HCT116 (cell line): ENCODE measurements around the gene ANKS1A. TPM values are rescaled to one million over a fixed set of nuclear protein-coding genes. Genes with fewer than 3 reads are reported as not detected.

Experiments
- ATAC-seq: fragments of 200-7000 bp; cut with Tn5 transposase; 2 replicates; pipeline ENCODE4 v1.9.1; 2020; ENCODE audit warnings: mild to moderate bottlenecking, moderate library complexity
- BruUV-seq: library from RNA; stranded (reverse); fragments of 400-500 nt; replicated peaks from 2 replicates; lab custom pipeline; 2021; lab: Mats Ljungman, UMichigan
- CTCF ChIA-PET: fragments of 300-600 bp; sonication (Branson Sonifier 250); formaldehyde crosslinking; loops from one replicate; lab custom pipeline; 2021; ENCODE audit warnings: antibody characterized with exemption; lab: Charles Lee
- POLR2A ChIA-PET: fragments of 300-600, 350-600 bp; sonication (Branson Sonifier 250); formaldehyde crosslinking; loops from one replicate; lab custom pipeline; 2021; ENCODE audit warnings: antibody characterized with exemption; lab: Charles Lee
- RAD21 ChIA-PET, 2 experiments: fragments of 300-600 bp; sonication (Branson Sonifier 250); formaldehyde crosslinking; loops; one replicate each; lab custom pipeline; 2023; ENCODE audit warnings: low total read pairs in 2 of 2; ENCODE audit not compliant: uncharacterized antibody in 2 of 2, unreplicated experiment in 2 of 2, low non-redundant PET in 1 of 2; lab: Charles Lee
- DNase-seq: peaks from one replicate; pipeline ENCODE4 v3.0.0-alpha.2; 2010; ENCODE audit warnings: low read depth, low spot score
- H2AFZ ChIP-seq: fragments of 200-600 bp; shearing (Covaris generic), sonication (generic); 2 replicates; pipeline ENCODE4 v1.6.1; 2017; ENCODE audit warnings: low read depth, mixed run types, mixed read lengths, antibody characterized with exemption, low read length; ENCODE audit not compliant: poor library complexity, severe bottlenecking
- H3K27ac ChIP-seq: 2 replicates; pipeline ENCODE4 v1.5.1; 2012; ENCODE audit warnings: low read depth, low read length
- H3K27me3 ChIP-seq: fragments of 200-600 bp; sonication (generic); 2 replicates; pipeline ENCODE4 v1.6.1; 2016; ENCODE audit warnings: mixed run types, low read length, mixed read lengths; ENCODE audit not compliant: insufficient read depth
- H3K36me3 ChIP-seq, 2 experiments: fragments of 200-500 bp in 1 of 2; fragments of 200-600 bp in 1 of 2; sonication (Bioruptor generic) in 1 of 2; sonication (generic) in 1 of 2; 2 replicates each; pipeline versions ENCODE4 v1.5.1 to v1.6.1; 2014 to 2016; ENCODE audit warnings: low read length in 2 of 2, inconsistent platforms in 1 of 2, mixed read lengths in 1 of 2, mixed run types in 1 of 2; ENCODE audit not compliant: insufficient read depth in 2 of 2, control insufficient read depth in 1 of 2
- H3K4me1 ChIP-seq, 2 experiments: fragments of 200-600 bp in 1 of 2; sonication (generic) in 1 of 2; 2 replicates each; pipeline versions ENCODE4 v1.5.1 to v1.6.1; 2012 to 2017; ENCODE audit warnings: low read length in 2 of 2, inconsistent platforms in 1 of 2, mild to moderate bottlenecking in 1 of 2, mixed read lengths in 1 of 2, mixed run types in 1 of 2, moderate library complexity in 1 of 2; ENCODE audit not compliant: insufficient read depth in 2 of 2, control insufficient read depth in 1 of 2
- H3K4me2 ChIP-seq: fragments of 200-600 bp; sonication (generic); 2 replicates; pipeline ENCODE4 v1.6.1; 2017; ENCODE audit warnings: mixed run types, low read length, mixed read lengths
- H3K4me3 ChIP-seq, 2 experiments: fragments of 200-600 bp in 1 of 2; sonication (generic) in 1 of 2; replicated peaks in 1 of 2; 2 replicates each; pipeline ENCODE4 v1.5.1; 2011 to 2016; ENCODE audit warnings: low read length in 2 of 2, control low read depth in 1 of 2, low read depth in 1 of 2, mild to moderate bottlenecking in 1 of 2, mixed read lengths in 1 of 2, mixed run types in 1 of 2
- H3K79me2 ChIP-seq: fragments of 200-600 bp; sonication (generic); 2 replicates; pipeline ENCODE4 v1.6.1; 2017; ENCODE audit warnings: mild to moderate bottlenecking, mixed run types, low read length, moderate library complexity, mixed read lengths; ENCODE audit not compliant: insufficient read depth
- H3K9ac ChIP-seq: fragments of 200-600 bp; sonication (generic); 2 replicates; pipeline ENCODE4 v1.6.1; 2016; ENCODE audit warnings: low read length, mixed read lengths
- H3K9me2 ChIP-seq: fragments of 200-600 bp; sonication (generic), shearing (Covaris generic); 2 replicates; pipeline ENCODE4 v1.6.1; 2017; ENCODE audit warnings: mixed run types, mild to moderate bottlenecking, moderate library complexity; ENCODE audit not compliant: insufficient read depth
- H3K9me3 ChIP-seq, 2 experiments: fragments of 200-500 bp in 1 of 2; fragments of 200-600 bp in 1 of 2; sonication (Bioruptor generic) in 1 of 2; sonication (generic) in 1 of 2; 2 replicates each; pipeline ENCODE4 v1.6.1; 2014 to 2017; ENCODE audit warnings: low read length in 2 of 2, mixed read lengths in 2 of 2, inconsistent platforms in 1 of 2, low read depth in 1 of 2, mild to moderate bottlenecking in 1 of 2, mixed run types in 1 of 2, moderate library complexity in 1 of 2; ENCODE audit not compliant: control insufficient read depth in 1 of 2, insufficient read depth in 1 of 2
- H4K20me1 ChIP-seq: fragments of 200-600 bp; sonication (generic), shearing (Covaris generic); 2 replicates; pipeline ENCODE4 v1.6.1; 2017; ENCODE audit warnings: mixed run types, mild to moderate bottlenecking, moderate library complexity; ENCODE audit not compliant: insufficient read depth
- CBX3 ChIP-seq: IDR thresholded peaks from 2 replicates; pipeline ENCODE4 v1.6.1; 2012; ENCODE audit warnings: low read depth
- EGR1 ChIP-seq: IDR thresholded peaks from 2 replicates; pipeline ENCODE4 v1.6.1; 2012; ENCODE audit warnings: low read depth
- ELF1 ChIP-seq: IDR thresholded peaks from 2 replicates; pipeline ENCODE4 v1.6.1; 2012; ENCODE audit warnings: low read depth, borderline replicate concordance
- EZH2 ChIP-seq: fragments of 200-600 bp; sonication (generic); IDR thresholded peaks from 2 replicates; pipeline ENCODE4 v1.6.1; 2017; ENCODE audit warnings: antibody characterized with exemption, mixed run types
- EZH2phosphoT487 ChIP-seq: fragments of 200-600 bp; IDR thresholded peaks from 2 replicates; pipeline ENCODE4 v1.6.1; 2018; ENCODE audit warnings: antibody characterized with exemption, borderline replicate concordance
- FOSL1 ChIP-seq: IDR thresholded peaks from 2 replicates; pipeline ENCODE4 v1.6.1; 2012; ENCODE audit warnings: low read depth
- MAX ChIP-seq: IDR thresholded peaks from 2 replicates; pipeline ENCODE4 v1.6.1; 2012
- POLR2A ChIP-seq: IDR thresholded peaks from 2 replicates; pipeline ENCODE4 v1.7.0; 2011; ENCODE audit warnings: borderline replicate concordance; ENCODE audit not compliant: insufficient read depth, insufficient read length; ENCODE audit errors: extremely low read depth
- RAD21 ChIP-seq: IDR thresholded peaks from 2 replicates; pipeline ENCODE4 v1.6.1; 2012; ENCODE audit warnings: low read depth, mild to moderate bottlenecking
- SIN3A ChIP-seq: IDR thresholded peaks from 2 replicates; pipeline ENCODE4 v1.6.1; 2012; ENCODE audit warnings: low read depth
- SP1 ChIP-seq: IDR thresholded peaks from 2 replicates; pipeline ENCODE4 v1.6.1; 2012; ENCODE audit warnings: low read depth
- SRF ChIP-seq: IDR thresholded peaks from 2 replicates; pipeline ENCODE4 v1.6.1; 2012; ENCODE audit warnings: low read depth
- TCF7L2 ChIP-seq: IDR thresholded peaks from 2 replicates; pipeline ENCODE4 v1.7.0; 2011; ENCODE audit warnings: borderline replicate concordance, inconsistent platforms; ENCODE audit not compliant: insufficient read depth, insufficient read length; ENCODE audit errors: extremely low read depth
- ZFX ChIP-seq: fragments of 450-650 bp; IDR thresholded peaks from 2 replicates; pipeline ENCODE4 v1.6.1; 2017
- ZNF274 ChIP-seq: fragments of 200-500 bp; sonication (Bioruptor generic); IDR thresholded peaks from 2 replicates; pipeline ENCODE4 v1.6.1; 2014; ENCODE audit warnings: mild to moderate bottlenecking, low read depth, low read length, inconsistent platforms
- intact Hi-C: fragments of 100-400 bp; cut with micrococcal nuclease; formaldehyde crosslinking; loops from 2 replicates; pipeline ENCODE4 v1.10.0; 2022
- total RNA-seq: library from RNA; stranded (reverse); gene quantifications from one replicate; pipeline ENCODE4 v1.2.1, GENCODE V29; 2021; ENCODE audit not compliant: unreplicated experiment
- TF ChIP-seq, protein P1 (sequence below), 3 experiments: fragments of 200-600 bp in 1 of 3; sonication (generic) in 1 of 3; IDR thresholded peaks in 2 of 3; conservative IDR thresholded peaks in 1 of 3; 2 replicates each; pipeline ENCODE4 v1.5.1; 2012 to 2017; ENCODE audit warnings: low read depth in 2 of 3, low read length in 2 of 3, antibody characterized with exemption in 1 of 3, borderline replicate concordance in 1 of 3, control low read depth in 1 of 3, mild to moderate bottlenecking in 1 of 3, mixed read lengths in 1 of 3, mixed run types in 1 of 3, moderate library complexity in 1 of 3; ENCODE audit not compliant: insufficient read depth in 1 of 3
- TF ChIP-seq, protein P2 (sequence below): IDR thresholded peaks from 2 replicates; pipeline ENCODE4 v1.6.1; 2011; ENCODE audit warnings: mild to moderate bottlenecking, low read length, moderate library complexity; ENCODE audit not compliant: insufficient replicate concordance; ENCODE audit errors: extremely low read depth

ANKS1A gene
- total RNA-seq, 1 experiment from 2014 or later: 20.6 TPM

GRCh38 chr6:35053701-35054100 lies 164.6 kb downstream of the ANKS1A start:
- Histone ChIP-seq H3K4me2 (no peak overlapping the region), H3K27me3 (no peaks in the 10 kb centered on the region), H3K79me2 (no peaks in the 10 kb centered on the region), H3K36me3 (no peaks in the 10 kb centered on the region), H3K9ac (no peak overlapping the region), H2AFZ (no peak overlapping the region), H3K4me3 (no peak overlapping the region), H3K9me2 (no peaks in the 10 kb centered on the region), H3K27ac (no peak overlapping the region), H4K20me1 (no peaks in the 10 kb centered on the region), H3K4me1 (no peaks in the 10 kb centered on the region), H3K9me3 (no peaks in the 10 kb centered on the region)
- BruUV-seq: no TSS peak
- DNase-seq (no peak), ATAC-seq (no peak)
- intact Hi-C loops: no loop called here
- TF ChIP-seq RAD21 (no peak), ELF1 (no peak), SIN3A (no peak)
- RAD21 ChIA-PET: no interaction called here
- CTCF ChIA-PET: no interaction called here
- POLR2A ChIA-PET: no interaction called here

GRCh38 chr6:35054106-35054742 lies 165.2 kb downstream of the ANKS1A start:
- intact Hi-C loops: no loop called here
- H3K27ac ChIP-seq: no peak overlapping the region
- no peak overlapping the region for H3K4me2 ChIP-seq
- no peak overlapping the region for H3K4me3 ChIP-seq
- RAD21 ChIA-PET: no interaction called here
- no peak for ATAC-seq
- CTCF ChIA-PET: no interaction called here
- no peaks in the 10 kb centered on the region for H3K36me3 ChIP-seq
- POLR2A ChIA-PET: no interaction called here
- no peaks in the 10 kb centered on the region for H4K20me1 ChIP-seq
- no peaks in the 10 kb centered on the region for H3K9me3 ChIP-seq
- H3K9ac ChIP-seq: no peak overlapping the region
- no peak for DNase-seq
- BruUV-seq: no TSS peak
- TF ChIP-seq, protein P1, sequence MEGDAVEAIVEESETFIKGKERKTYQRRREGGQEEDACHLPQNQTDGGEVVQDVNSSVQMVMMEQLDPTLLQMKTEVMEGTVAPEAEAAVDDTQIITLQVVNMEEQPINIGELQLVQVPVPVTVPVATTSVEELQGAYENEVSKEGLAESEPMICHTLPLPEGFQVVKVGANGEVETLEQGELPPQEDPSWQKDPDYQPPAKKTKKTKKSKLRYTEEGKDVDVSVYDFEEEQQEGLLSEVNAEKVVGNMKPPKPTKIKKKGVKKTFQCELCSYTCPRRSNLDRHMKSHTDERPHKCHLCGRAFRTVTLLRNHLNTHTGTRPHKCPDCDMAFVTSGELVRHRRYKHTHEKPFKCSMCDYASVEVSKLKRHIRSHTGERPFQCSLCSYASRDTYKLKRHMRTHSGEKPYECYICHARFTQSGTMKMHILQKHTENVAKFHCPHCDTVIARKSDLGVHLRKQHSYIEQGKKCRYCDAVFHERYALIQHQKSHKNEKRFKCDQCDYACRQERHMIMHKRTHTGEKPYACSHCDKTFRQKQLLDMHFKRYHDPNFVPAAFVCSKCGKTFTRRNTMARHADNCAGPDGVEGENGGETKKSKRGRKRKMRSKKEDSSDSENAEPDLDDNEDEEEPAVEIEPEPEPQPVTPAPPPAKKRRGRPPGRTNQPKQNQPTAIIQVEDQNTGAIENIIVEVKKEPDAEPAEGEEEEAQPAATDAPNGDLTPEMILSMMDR (IDR thresholded peaks at IDR 0.05 in 2 of 3, conservative IDR thresholded peaks at IDR 0.05 in 1 of 3; ENCODE audit: borderline replicate concordance in 1 of 3, insufficient read depth in 1 of 3, low read depth in 2 of 3, low read length in 2 of 3): no peak
- TF ChIP-seq EZH2 (no peak), FOSL1 (no peak), ZNF274 (no peak), POLR2A (no peak), TCF7L2 (no peak), EZH2phosphoT487 (no peak), SP1 (no peak), EGR1 (no peak), CBX3 (no peak), SRF (no peak), ZFX (no peak), MAX (no peak), ELF1 (no peak)
- TF ChIP-seq, protein P2, sequence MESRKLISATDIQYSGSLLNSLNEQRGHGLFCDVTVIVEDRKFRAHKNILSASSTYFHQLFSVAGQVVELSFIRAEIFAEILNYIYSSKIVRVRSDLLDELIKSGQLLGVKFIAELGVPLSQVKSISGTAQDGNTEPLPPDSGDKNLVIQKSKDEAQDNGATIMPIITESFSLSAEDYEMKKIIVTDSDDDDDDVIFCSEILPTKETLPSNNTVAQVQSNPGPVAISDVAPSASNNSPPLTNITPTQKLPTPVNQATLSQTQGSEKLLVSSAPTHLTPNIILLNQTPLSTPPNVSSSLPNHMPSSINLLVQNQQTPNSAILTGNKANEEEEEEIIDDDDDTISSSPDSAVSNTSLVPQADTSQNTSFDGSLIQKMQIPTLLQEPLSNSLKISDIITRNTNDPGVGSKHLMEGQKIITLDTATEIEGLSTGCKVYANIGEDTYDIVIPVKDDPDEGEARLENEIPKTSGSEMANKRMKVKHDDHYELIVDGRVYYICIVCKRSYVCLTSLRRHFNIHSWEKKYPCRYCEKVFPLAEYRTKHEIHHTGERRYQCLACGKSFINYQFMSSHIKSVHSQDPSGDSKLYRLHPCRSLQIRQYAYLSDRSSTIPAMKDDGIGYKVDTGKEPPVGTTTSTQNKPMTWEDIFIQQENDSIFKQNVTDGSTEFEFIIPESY: no peak
- H3K27me3 ChIP-seq: no peaks in the 10 kb centered on the region
- H3K4me1 ChIP-seq: no peaks in the 10 kb centered on the region
- H3K9me2 ChIP-seq: no peaks in the 10 kb centered on the region
- H3K79me2 ChIP-seq: no peaks in the 10 kb centered on the region
- H2AFZ ChIP-seq: no peak overlapping the region
